Measurements from ENCODE around the gene TSPAN32. TPM values are rescaled to one million over a fixed set of nuclear protein-coding genes. Genes with fewer than 3 reads are reported as not detected.

TSPAN32 gene
- total RNA-seq, 1 donor from 2014 or later, result 2.6 TPM

- Mint-ChIP-seq H3K4me1 (ENCODE audit: unreplicated experiment) (no peaks in the 10 kb centered on the region), H3K27me3 (peaks cover 10% of the 10 kb centered on the region), H3K4me3 (no peak overlapping the region), H3K27ac (no peak overlapping the region), H3K36me3 (no peaks in the 10 kb centered on the region), H3K9me3 (no peaks in the 10 kb centered on the region)
- DNase-seq (ENCODE audit: extremely low spot score, unreplicated experiment), result peak; percentile 72
- peak; percentile 55 for TF ChIP-seq CTCF (conservative IDR thresholded peaks at IDR 0.05)
Observed at GRCh38 chr11:2298795-2299761, 2.7 kb upstream of the TSPAN32 start.

DNA sequence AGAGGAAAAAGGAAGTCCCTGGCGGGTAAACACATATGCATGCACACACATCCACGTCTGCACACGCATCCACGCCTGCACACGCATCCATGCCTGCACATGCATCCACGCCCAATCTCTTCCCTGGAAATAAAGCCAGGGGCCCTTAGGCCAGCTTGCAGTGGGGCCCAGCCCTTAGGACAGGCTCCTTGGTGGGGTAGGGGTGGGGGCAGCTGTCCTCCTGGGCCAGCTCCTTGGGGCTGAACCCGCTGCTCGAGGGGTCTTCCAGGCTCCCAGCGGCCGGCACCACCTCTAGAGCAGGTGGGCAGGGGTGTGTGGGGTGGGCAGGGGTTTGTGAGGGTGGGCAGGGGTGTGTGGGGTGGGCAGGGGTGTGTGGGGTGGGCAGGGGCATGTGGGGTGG lies 2.0 kb upstream of the TSPAN32 start:
- H3K27ac Mint-ChIP-seq, result no peak overlapping the region
- no peaks in the 10 kb centered on the region for H3K4me1 Mint-ChIP-seq (ENCODE audit: unreplicated experiment)
- H3K4me3 Mint-ChIP-seq, result no peak overlapping the region
- DNase-seq (ENCODE audit: extremely low spot score, unreplicated experiment), result no peak
- peaks cover 8% of the 10 kb centered on the region for H3K27me3 Mint-ChIP-seq
- H3K36me3 Mint-ChIP-seq, result no peaks in the 10 kb centered on the region
- no peak for TF ChIP-seq CTCF (conservative IDR thresholded peaks at IDR 0.05)
- H3K9me3 Mint-ChIP-seq, result no peaks in the 10 kb centered on the region

DNA sequence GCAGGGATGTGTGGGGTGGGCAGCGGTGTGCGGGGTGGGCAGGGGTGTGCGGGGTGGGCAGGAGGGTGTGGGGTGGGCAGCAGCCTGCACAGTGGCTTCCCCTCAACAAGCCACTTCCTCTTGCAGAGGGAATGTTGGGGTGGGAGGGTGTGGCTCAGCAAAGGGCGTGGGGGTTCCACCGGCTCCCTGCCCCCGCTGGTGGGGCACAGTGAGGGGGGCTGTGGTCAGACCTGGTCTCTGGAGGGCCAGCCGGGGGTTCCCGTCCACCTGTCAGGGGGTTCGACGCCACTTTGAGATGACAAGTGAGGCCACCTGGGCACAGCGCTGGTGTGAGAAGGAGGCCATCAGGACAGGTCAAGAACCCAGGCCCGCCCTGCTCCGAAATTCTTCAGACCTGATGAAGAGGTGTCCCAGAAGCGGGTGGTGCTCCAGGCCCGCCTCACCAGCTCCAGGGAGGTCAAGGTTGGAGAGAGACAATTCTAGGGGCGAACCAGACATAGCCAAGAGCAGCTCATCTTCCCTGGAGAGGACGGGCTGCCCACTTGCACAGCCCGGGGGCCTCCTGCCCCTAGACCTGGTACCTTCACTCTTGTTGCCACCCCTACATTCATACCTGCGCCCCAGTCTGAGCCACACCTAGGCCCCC lies 1.4 kb upstream of the TSPAN32 start:
- no peaks in the 10 kb centered on the region for H3K9me3 Mint-ChIP-seq
- peak; percentile 61 for DNase-seq (ENCODE audit: extremely low spot score, unreplicated experiment)
- no peaks in the 10 kb centered on the region for H3K36me3 Mint-ChIP-seq
- peaks cover 4% of the 10 kb centered on the region for H3K27me3 Mint-ChIP-seq
- no peak overlapping the region for H3K27ac Mint-ChIP-seq
- no peak for TF ChIP-seq CTCF (conservative IDR thresholded peaks at IDR 0.05)
- H3K4me1 Mint-ChIP-seq (ENCODE audit: unreplicated experiment), result no peaks in the 10 kb centered on the region
- no peak overlapping the region for H3K4me3 Mint-ChIP-seq

- DNase-seq (ENCODE audit: extremely low spot score, unreplicated experiment), result peak; percentile 65
- H3K4me3 Mint-ChIP-seq, result no peak overlapping the region
- H3K4me1 Mint-ChIP-seq (ENCODE audit: unreplicated experiment), result peaks cover 4% of the 10 kb centered on the region
- no peak for TF ChIP-seq CTCF (conservative IDR thresholded peaks at IDR 0.05)
- H3K9me3 Mint-ChIP-seq, result no peaks in the 10 kb centered on the region
- no peak overlapping the region for H3K27ac Mint-ChIP-seq
- no peaks in the 10 kb centered on the region for H3K36me3 Mint-ChIP-seq
- peaks cover 3% of the 10 kb centered on the region for H3K27me3 Mint-ChIP-seq
Observed at GRCh38 chr11:2300936-2301630, 730 bp upstream of the TSPAN32 start.

DNA sequence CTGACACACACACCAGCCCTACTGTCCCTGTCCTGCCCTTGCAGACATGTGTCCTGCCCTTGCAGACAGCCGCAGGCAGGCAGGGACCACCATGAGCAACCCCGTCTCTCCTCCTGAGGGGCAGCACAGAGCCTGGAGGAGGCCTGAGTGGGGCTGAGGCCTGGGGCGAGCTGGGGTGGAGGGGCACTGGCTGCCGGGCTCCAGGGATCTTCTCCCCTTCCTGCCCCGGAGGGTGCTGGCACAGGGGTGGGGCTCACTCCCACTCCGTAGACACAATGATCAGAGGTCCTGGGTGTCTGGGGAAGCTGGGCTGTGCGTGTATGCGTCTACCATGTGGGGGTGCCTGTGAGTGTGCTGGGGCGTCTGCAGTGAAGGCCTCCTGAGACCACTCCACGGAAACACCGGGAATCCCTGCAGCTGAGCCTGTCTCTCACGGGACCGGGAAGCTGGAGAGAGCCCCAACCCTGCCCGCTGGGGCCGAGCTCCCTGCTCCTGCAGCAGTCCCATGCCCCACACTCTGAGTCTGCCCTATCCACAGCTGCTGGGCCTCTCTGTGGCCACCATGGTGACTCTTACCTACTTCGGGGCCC lies 588 bp downstream of the TSPAN32 start:
- no peak for DNase-seq (ENCODE audit: extremely low spot score, unreplicated experiment)
- no peaks in the 10 kb centered on the region for H3K9me3 Mint-ChIP-seq
- peaks cover 8% of the 10 kb centered on the region for H3K4me1 Mint-ChIP-seq (ENCODE audit: unreplicated experiment)
- H3K36me3 Mint-ChIP-seq, result no peaks in the 10 kb centered on the region
- H3K27ac Mint-ChIP-seq, result no peak overlapping the region
- no peak for TF ChIP-seq CTCF (conservative IDR thresholded peaks at IDR 0.05)
- no peak overlapping the region for H3K4me3 Mint-ChIP-seq
- H3K27me3 Mint-ChIP-seq, result no peaks in the 10 kb centered on the region

Data from type B pancreatic cell (in vitro differentiated cells).